SK-N-SH (cell line): ENCODE data around the gene FMNL1. TPM values are rescaled to one million over a fixed set of nuclear protein-coding genes. Genes with fewer than 3 reads are reported as not detected.
"Not testable (repeated sequence)": the region's sequence is repeated elsewhere in the genome, so short reads cannot be mapped to it uniquely, and the experiment has no call there.

Experiments used
- CTCF ChIA-PET: fragments of 300-600, 350-600 bp; formaldehyde crosslinking; extraction: SDS; loops from one replicate; lab custom pipeline; 2021; lab: Yijun Ruan, JAX
- POLR2A ChIA-PET: fragments of 350-600 bp; sonication (Branson Sonifier 250); formaldehyde crosslinking; extraction: SDS; loops from one replicate; lab custom pipeline; 2020; ENCODE audit warnings: antibody characterized with exemption, inconsistent platforms; lab: Yijun Ruan, JAX
- DNase-seq: peaks from one replicate; pipeline ENCODE4 v3.0.0; 2012
- H2AFZ ChIP-seq: fragments of 200-600 bp; sonication (generic); 2 replicates; pipeline ENCODE4 v1.8.1; 2016; ENCODE audit warnings: antibody characterized with exemption, mild to moderate bottlenecking, low read depth
- H3F3A ChIP-seq: fragments of 200-600 bp; sonication (generic); replicated peaks from 2 replicates; pipeline ENCODE3; 2016; ENCODE audit warnings: antibody characterized with exemption, mild to moderate bottlenecking; ENCODE audit not compliant: insufficient read depth
- H3K27ac ChIP-seq, 2 experiments: fragments of 200-500 bp in 1 of 2; fragments of 200-600 bp in 1 of 2; sonication (Bioruptor generic) in 1 of 2; sonication (generic), shearing (Covaris generic) in 1 of 2; 2 replicates each; pipeline versions ENCODE4 v1.5.1 to v1.6.1; 2014 to 2016; ENCODE audit warnings: low read depth in 2 of 2, inconsistent platforms in 1 of 2, low read length in 1 of 2, mild to moderate bottlenecking in 1 of 2, mixed read lengths in 1 of 2
- H3K27me3 ChIP-seq: fragments of 200-600 bp; sonication (generic), shearing (Covaris generic); 2 replicates; pipeline ENCODE4 v1.6.1; 2016; ENCODE audit warnings: mixed run types; ENCODE audit not compliant: insufficient read depth
- H3K36me3 ChIP-seq, 2 experiments: fragments of 200-500 bp in 1 of 2; fragments of 200-600 bp in 1 of 2; sonication (Bioruptor generic) in 1 of 2; sonication (generic) in 1 of 2; replicated peaks in 1 of 2; 2 replicates each; pipeline versions ENCODE3 to v1.5.1; 2014 to 2016; ENCODE audit warnings: low read length in 1 of 2, mild to moderate bottlenecking in 1 of 2; ENCODE audit not compliant: insufficient read depth in 2 of 2, control insufficient read depth in 1 of 2
- H3K4me1 ChIP-seq, 2 experiments: fragments of 200-500 bp in 1 of 2; fragments of 200-600 bp in 1 of 2; sonication (Bioruptor generic) in 1 of 2; sonication (generic), shearing (Covaris generic) in 1 of 2; 2 replicates each; pipeline versions ENCODE4 v1.5.1 to v1.6.1; 2014 to 2016; ENCODE audit warnings: low read depth in 1 of 2, low read length in 1 of 2, mixed run types in 1 of 2; ENCODE audit not compliant: insufficient read depth in 2 of 2, control insufficient read depth in 1 of 2
- H3K4me2 ChIP-seq: fragments of 200-600 bp; sonication (generic), shearing (Covaris generic); 2 replicates; pipeline ENCODE4 v1.6.1; 2017; ENCODE audit warnings: mixed run types
- H3K4me3 ChIP-seq, 2 experiments: fragments of 200-500 bp in 1 of 2; fragments of 200-600 bp in 1 of 2; sonication (Bioruptor generic) in 1 of 2; sonication (generic), shearing (Covaris generic) in 1 of 2; 2 replicates each; pipeline versions ENCODE4 v1.5.1 to v1.8.1; 2014 to 2016; ENCODE audit warnings: low read depth in 2 of 2, inconsistent platforms in 1 of 2, low read length in 1 of 2, mild to moderate bottlenecking in 1 of 2, mixed read lengths in 1 of 2, moderate library complexity in 1 of 2
- H3K79me2 ChIP-seq: fragments of 200-600 bp; sonication (generic); 2 replicates; pipeline ENCODE4 v1.8.1; 2017; ENCODE audit warnings: mild to moderate bottlenecking; ENCODE audit not compliant: insufficient read depth
- H3K9ac ChIP-seq: fragments of 200-600 bp; sonication (generic); 2 replicates; pipeline ENCODE4 v1.6.1; 2017; ENCODE audit warnings: mixed run types
- H3K9me2 ChIP-seq: fragments of 200-600 bp; sonication (generic); 2 replicates; pipeline ENCODE4 v1.6.1; 2017; ENCODE audit warnings: mixed run types
- H3K9me3 ChIP-seq: fragments of 200-600 bp; sonication (generic); 2 replicates; pipeline ENCODE4 v1.6.1; 2017; ENCODE audit warnings: mixed run types, mild to moderate bottlenecking, moderate library complexity
- H4K20me1 ChIP-seq: fragments of 200-600 bp; sonication (generic); 2 replicates; pipeline ENCODE4 v1.6.1; 2017; ENCODE audit warnings: mild to moderate bottlenecking, mixed run types; ENCODE audit not compliant: insufficient read depth
- CHD2 ChIP-seq: fragments of 150-350 bp; IDR thresholded peaks from 2 replicates; pipeline ENCODE4 v1.6.1; 2018; ENCODE audit warnings: low read length; ENCODE audit not compliant: partially characterized antibody
- EP300 ChIP-seq, 2 experiments: IDR thresholded peaks; 2 replicates each; pipeline versions ENCODE4 v1.4.0 to v1.6.1; 2012; ENCODE audit warnings: borderline replicate concordance in 1 of 2, low read depth in 1 of 2, low read length in 1 of 2
- EZH2phosphoT487 ChIP-seq: fragments of 200-600 bp; sonication (generic); IDR thresholded peaks from 2 replicates; pipeline ENCODE4 v1.6.1; 2017; ENCODE audit warnings: low read depth, mixed run types, mild to moderate bottlenecking, antibody characterized with exemption, moderate library complexity, borderline replicate concordance
- FOSL2 ChIP-seq: IDR thresholded peaks from 2 replicates; pipeline ENCODE4 v1.4.0; 2012; ENCODE audit warnings: low read depth, mild to moderate bottlenecking, moderate library complexity, borderline replicate concordance
- GABPA ChIP-seq: IDR thresholded peaks from 2 replicates; pipeline ENCODE4 v1.4.0; 2012; ENCODE audit warnings: low read depth, mild to moderate bottlenecking
- GATA2 ChIP-seq: sonication (generic); formaldehyde crosslinking; IDR thresholded peaks from 2 replicates; pipeline ENCODE4 v1.5.0; 2020; ENCODE audit warnings: mild to moderate bottlenecking, missing genetic modification reagents
- MXI1 ChIP-seq: IDR thresholded peaks from 2 replicates; pipeline ENCODE4 v1.6.1; 2012; ENCODE audit warnings: mild to moderate bottlenecking, low read depth, low read length, improper control_type of control experiment
- NFIC ChIP-seq: IDR thresholded peaks from 2 replicates; pipeline ENCODE4 v1.4.0; 2012; ENCODE audit warnings: borderline replicate concordance
- NRF1 ChIP-seq: IDR thresholded peaks from 2 replicates; pipeline ENCODE4 v1.6.1; 2012; ENCODE audit warnings: low read depth, mild to moderate bottlenecking, low read length
- PBX3 ChIP-seq: IDR thresholded peaks from 2 replicates; pipeline ENCODE4; 2012
- POLR2AphosphoS5 ChIP-seq: IDR thresholded peaks from 2 replicates; pipeline ENCODE4 v1.6.1; 2012; ENCODE audit warnings: low read depth, low read length
- RAD21 ChIP-seq: IDR thresholded peaks from 2 replicates; pipeline ENCODE4 v1.6.1; 2012; ENCODE audit warnings: mild to moderate bottlenecking, low read length
- RCOR1 ChIP-seq: fragments of 150-350 bp; IDR thresholded peaks from 2 replicates; pipeline ENCODE4 v1.6.1; 2017; ENCODE audit warnings: antibody characterized with exemption, low read length
- RXRA ChIP-seq: IDR thresholded peaks from 2 replicates; pipeline ENCODE4 v1.4.0; 2012; ENCODE audit warnings: low read depth, mild to moderate bottlenecking, borderline replicate concordance
- TCF12 ChIP-seq: IDR thresholded peaks from 2 replicates; pipeline ENCODE4 v1.4.0; 2012
- TEAD4 ChIP-seq: IDR thresholded peaks from 2 replicates; pipeline ENCODE4 v1.4.0; 2012; ENCODE audit warnings: mild to moderate bottlenecking, borderline replicate concordance; ENCODE audit not compliant: insufficient read depth
- USF1 ChIP-seq: IDR thresholded peaks from 2 replicates; pipeline ENCODE4 v1.4.0; 2012; ENCODE audit warnings: low read depth, borderline replicate concordance
- YY1 ChIP-seq: IDR thresholded peaks from 2 replicates; pipeline ENCODE4 v1.4.0; 2012; ENCODE audit warnings: low read depth, mild to moderate bottlenecking
- WGBS: methylation state at CpG from one replicate; pipeline ENCODE4 v1.1.6; 2017; ENCODE audit warnings: low lambda C conversion rate; 5-methylcytosine and 5-hydroxymethylcytosine counted together
- polyA plus RNA-seq, 3 experiments: library from polyadenylated mRNA; depleted of rRNA; stranded (reverse); fragments of >200 nt; gene quantifications; 2 replicates each; pipeline ENCODE4 v1.2.3, GENCODE V29; 2012
- TF ChIP-seq, protein P1 (sequence below): IDR thresholded peaks from 2 replicates; pipeline ENCODE4 v1.4.0; 2012; ENCODE audit warnings: low read depth, borderline replicate concordance
- TF ChIP-seq, protein P2 (sequence below): IDR thresholded peaks from 2 replicates; pipeline ENCODE4 v1.4.0; 2012; ENCODE audit warnings: low read depth

Gene FMNL1
- polyA plus RNA-seq, 1 of the 3 experiments (the other 2 are of a cell fraction): 2.8 TPM

DNA sequence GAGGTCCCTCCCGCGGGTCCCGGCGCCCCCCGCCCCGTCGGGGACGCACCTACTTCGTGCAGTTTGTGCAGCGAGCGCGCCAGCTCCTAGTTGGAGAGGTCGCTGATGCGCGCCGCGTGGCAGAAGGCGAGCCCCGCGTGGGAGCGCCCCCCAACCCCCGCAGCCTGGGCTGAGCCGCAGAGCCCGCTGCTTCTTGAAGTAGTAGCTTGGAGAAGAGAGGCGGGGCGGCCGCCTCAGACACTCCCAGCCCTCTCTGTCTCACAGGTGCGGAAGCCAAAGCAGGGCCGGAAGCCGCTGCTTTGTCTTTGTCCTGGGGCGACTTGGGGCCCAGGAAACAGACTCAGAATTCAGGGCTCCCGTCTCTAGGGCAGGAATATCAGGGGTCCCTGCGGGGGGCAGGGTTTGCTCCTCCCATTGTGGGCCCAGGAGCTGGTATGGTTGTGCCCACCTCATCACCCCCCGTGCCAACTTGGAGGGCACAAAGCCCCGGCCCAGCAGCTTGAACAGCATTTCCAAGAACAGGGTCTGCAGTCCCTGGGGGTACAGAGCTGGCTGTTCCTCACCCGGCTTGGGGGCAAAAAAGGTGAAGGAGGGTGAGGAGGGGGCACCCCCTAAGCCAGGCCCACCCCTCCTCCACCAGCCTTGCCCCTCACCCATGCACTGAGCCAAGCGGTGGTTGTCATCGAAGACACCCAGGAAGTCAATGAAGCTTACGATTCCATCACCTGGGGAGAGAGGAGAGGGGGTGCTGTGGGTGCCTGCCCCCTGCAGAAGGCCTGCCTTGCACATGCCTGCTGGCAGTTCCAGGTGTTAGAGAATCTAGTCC, 26.7 kb downstream of the FMNL1 start:
- H3K79me2 ChIP-seq: no peaks in the 10 kb centered on the region
- H3K9me2 ChIP-seq: no peaks in the 10 kb centered on the region
- H3K4me2 ChIP-seq: peak overlapping the region; percentile 91
- peaks cover 7% of the 10 kb centered on the region for H3F3A ChIP-seq
- peak overlapping the region; percentile 73 for H3K9ac ChIP-seq
- no peak for DNase-seq
- H3K27me3 ChIP-seq: no peaks in the 10 kb centered on the region
- TF ChIP-seq, protein P1, sequence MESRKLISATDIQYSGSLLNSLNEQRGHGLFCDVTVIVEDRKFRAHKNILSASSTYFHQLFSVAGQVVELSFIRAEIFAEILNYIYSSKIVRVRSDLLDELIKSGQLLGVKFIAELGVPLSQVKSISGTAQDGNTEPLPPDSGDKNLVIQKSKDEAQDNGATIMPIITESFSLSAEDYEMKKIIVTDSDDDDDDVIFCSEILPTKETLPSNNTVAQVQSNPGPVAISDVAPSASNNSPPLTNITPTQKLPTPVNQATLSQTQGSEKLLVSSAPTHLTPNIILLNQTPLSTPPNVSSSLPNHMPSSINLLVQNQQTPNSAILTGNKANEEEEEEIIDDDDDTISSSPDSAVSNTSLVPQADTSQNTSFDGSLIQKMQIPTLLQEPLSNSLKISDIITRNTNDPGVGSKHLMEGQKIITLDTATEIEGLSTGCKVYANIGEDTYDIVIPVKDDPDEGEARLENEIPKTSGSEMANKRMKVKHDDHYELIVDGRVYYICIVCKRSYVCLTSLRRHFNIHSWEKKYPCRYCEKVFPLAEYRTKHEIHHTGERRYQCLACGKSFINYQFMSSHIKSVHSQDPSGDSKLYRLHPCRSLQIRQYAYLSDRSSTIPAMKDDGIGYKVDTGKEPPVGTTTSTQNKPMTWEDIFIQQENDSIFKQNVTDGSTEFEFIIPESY: no peak
- TF ChIP-seq NRF1: no peak
- TF ChIP-seq CHD2: no peak
- H3K9me3 ChIP-seq: no peaks in the 10 kb centered on the region
- H2AFZ ChIP-seq: peak overlapping the region; percentile 86
- WGBS: 35% methylated on average over 8 of the region's 39 CpGs
- ChIA-PET POLR2A (interaction anchor here (1.7 kb wide), 1 partner anchor 68 kb away, joined by 6 read pairs; the partner anchor contains the start of gene MAP3K14), CTCF (interaction anchor here (0.8 to 6.0 kb wide), 18 partner anchors 11 to 146 kb away, joined by 3 to 54 read pairs (median 13); partner anchors contain the start of genes ACBD4 and MAP3K14)
- peak overlapping the region; percentile 65 to 80 for H3K4me3 ChIP-seq
- H3K36me3 ChIP-seq: no peaks in the 10 kb centered on the region
- H3K4me1 ChIP-seq: peaks cover 0 to 20% of the 10 kb centered on the region in 2 experiments; a peak in 1 of 4 replicates
- peak overlapping the region; percentile 41 to 44; a peak in 2 of 4 replicates for H3K27ac ChIP-seq
- H4K20me1 ChIP-seq: no peaks in the 10 kb centered on the region

- Histone ChIP-seq H3K36me3 (no peaks in the 10 kb centered on the region), H4K20me1 (no peaks in the 10 kb centered on the region), H3F3A (peaks cover 7% of the 10 kb centered on the region), H3K27me3 (no peaks in the 10 kb centered on the region), H3K9me2 (no peaks in the 10 kb centered on the region), H3K4me2 (no peak overlapping the region), H3K9me3 (no peaks in the 10 kb centered on the region), H3K79me2 (no peaks in the 10 kb centered on the region), H2AFZ (no peak overlapping the region), H3K4me1 (peaks cover 0 to 9% of the 10 kb centered on the region in 2 experiments; a peak in 1 of 4 replicates), H3K27ac (no peak overlapping the region), H3K9ac (no peak overlapping the region), H3K4me3 (no peak overlapping the region)
- ChIA-PET CTCF (interaction anchor here (1.1 to 1.6 kb wide), 2 partner anchors 133 to 142 kb away, joined by 4 to 5 read pairs; no protein-coding TSS in a partner anchor), POLR2A (no interaction called here)
- WGBS: 90% methylated on average over 7 of the region's 7 CpGs
- TF ChIP-seq RAD21: no peak
- TF ChIP-seq TCF12: no peak
- TF ChIP-seq PBX3: no peak
- no peak for TF ChIP-seq CHD2
- TF ChIP-seq MXI1: no peak
- TF ChIP-seq FOSL2: no peak
- no peak for TF ChIP-seq USF1
- TF ChIP-seq, protein P2, sequence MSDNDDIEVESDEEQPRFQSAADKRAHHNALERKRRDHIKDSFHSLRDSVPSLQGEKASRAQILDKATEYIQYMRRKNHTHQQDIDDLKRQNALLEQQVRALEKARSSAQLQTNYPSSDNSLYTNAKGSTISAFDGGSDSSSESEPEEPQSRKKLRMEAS: no peak
- TF ChIP-seq POLR2AphosphoS5: no peak
- TF ChIP-seq EP300 (IDR thresholded peaks at IDR 0.05; ENCODE audit: borderline replicate concordance in 1 of 2, low read depth in 1 of 2, low read length in 1 of 2): no peak
- TF ChIP-seq TEAD4: no peak
- TF ChIP-seq GABPA: no peak
- no peak for TF ChIP-seq GATA2
- TF ChIP-seq RCOR1: no peak
- TF ChIP-seq RXRA: no peak
- no peak for TF ChIP-seq EZH2phosphoT487
- TF ChIP-seq NFIC: no peak
- TF ChIP-seq YY1: no peak
- DNase-seq: no peak
These were observed 30.2 kb downstream of the FMNL1 start for GRCh38 chr17:45251931-45252330.

DNA sequence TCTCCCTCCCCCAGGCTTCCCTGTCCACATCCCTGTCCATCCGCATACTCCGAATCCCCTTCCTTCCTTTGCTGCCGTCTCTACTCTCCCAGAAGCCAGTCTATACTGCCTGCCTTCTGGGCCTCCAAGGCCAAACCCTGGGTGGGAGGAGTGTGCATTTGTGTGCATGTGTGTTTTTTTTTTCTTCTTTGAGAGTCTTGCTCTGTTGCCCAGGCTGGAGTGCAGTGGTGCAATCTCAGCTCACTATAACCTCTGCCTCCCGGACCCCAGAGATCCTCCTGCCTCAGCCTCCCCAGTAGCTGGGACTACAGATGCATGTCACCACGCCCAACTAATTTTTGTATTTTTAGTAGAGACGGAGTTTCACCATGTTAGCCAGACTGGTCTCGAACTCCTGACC, 31.6 kb downstream of the FMNL1 start:
- H3K9me3 ChIP-seq, H3K4me3 ChIP-seq, H3F3A ChIP-seq, H3K4me1 ChIP-seq, H3K9ac ChIP-seq, H3K4me2 ChIP-seq, POLR2A ChIA-PET, H3K27me3 ChIP-seq, H4K20me1 ChIP-seq, H3K27ac ChIP-seq, H2AFZ ChIP-seq, H3K36me3 ChIP-seq, DNase-seq, H3K79me2 ChIP-seq, H3K9me2 ChIP-seq: not testable (repeated sequence)
- CTCF ChIA-PET: interaction anchor here (0.9 to 2.8 kb wide), 2 partner anchors 35 to 131 kb away, joined by 3 to 10 read pairs; no protein-coding TSS in a partner anchor
- 91% methylated on average over 7 of the region's 7 CpGs for WGBS
